Caco-2 (cell line): Measurements from ENCODE around the gene PHAX. TPM values are rescaled to one million over a fixed set of nuclear protein-coding genes. Genes with fewer than 3 reads are reported as not detected.
"Not testable (repeated sequence)": the region's sequence is repeated elsewhere in the genome, so short reads cannot be mapped to it uniquely, and the experiment has no call there.

Experiments used
- BruUV-seq: library from RNA; stranded (reverse); fragments of 400-500 nt; replicated peaks from 2 replicates; lab custom pipeline; 2021; lab: Mats Ljungman, UMichigan
- CTCF ChIA-PET: fragments of 300-600 bp; sonication (Branson Sonifier 250); formaldehyde crosslinking; loops from one replicate; lab custom pipeline; 2022; ENCODE audit warnings: antibody characterized with exemption; lab: Charles Lee
- POLR2A ChIA-PET: fragments of 300-600 bp; sonication (Branson Sonifier 250); formaldehyde crosslinking; loops from one replicate; lab custom pipeline; 2022; ENCODE audit warnings: antibody characterized with exemption; lab: Charles Lee
- DNase-seq, 2 experiments: peaks; one replicate each; pipeline versions ENCODE4 v3.0.0 to v3.0.0-alpha.2; 2020 to 2022
- H3K27me3 ChIP-seq: replicated peaks from 2 replicates; pipeline ENCODE4 v1.6.0; 2011; ENCODE audit warnings: low read length; ENCODE audit not compliant: control insufficient read depth, insufficient read depth
- H3K36me3 ChIP-seq: 2 replicates; pipeline ENCODE4 v1.5.1; 2011; ENCODE audit warnings: low read length; ENCODE audit not compliant: control insufficient read depth, insufficient read depth
- H3K4me1 ChIP-seq: fragments of 250-450 bp; sonication (Bioruptor Pico); 2 replicates; pipeline ENCODE4 v1.5.1; 2020; ENCODE audit warnings: mild to moderate bottlenecking
- H3K4me3 ChIP-seq: 2 replicates; pipeline ENCODE4 v1.5.1; 2011; ENCODE audit warnings: low read depth, mild to moderate bottlenecking, control low read depth, low read length
- H3K9me3 ChIP-seq: fragments of 250-450 bp; sonication (Bioruptor Pico); 2 replicates; pipeline ENCODE4 v1.5.1; 2020; ENCODE audit warnings: mild to moderate bottlenecking, moderate library complexity
- H3K27ac Mint-ChIP-seq: one replicate; pipeline ENCODE4 v1.8.0; 2022; ENCODE audit warnings: mixed read lengths; ENCODE audit not compliant: unreplicated experiment
- H3K27me3 Mint-ChIP-seq: one replicate; pipeline ENCODE4 v1.8.0; 2022; ENCODE audit warnings: mixed read lengths; ENCODE audit not compliant: insufficient read depth, unreplicated experiment
- H3K36me3 Mint-ChIP-seq: one replicate; pipeline ENCODE4 v1.8.0; 2022; ENCODE audit warnings: mild to moderate bottlenecking, mixed read lengths; ENCODE audit not compliant: insufficient read depth, unreplicated experiment
- H3K4me1 Mint-ChIP-seq: one replicate; pipeline ENCODE4 v1.8.0; 2022; ENCODE audit warnings: low read depth, mixed read lengths; ENCODE audit not compliant: unreplicated experiment
- H3K4me3 Mint-ChIP-seq: one replicate; pipeline ENCODE4 v1.8.0; 2022; ENCODE audit warnings: mild to moderate bottlenecking, moderate library complexity, mixed read lengths; ENCODE audit not compliant: unreplicated experiment
- H3K9me3 Mint-ChIP-seq: one replicate; pipeline ENCODE4 v1.8.0; 2022; ENCODE audit warnings: mixed read lengths; ENCODE audit not compliant: unreplicated experiment
- intact Hi-C: fragments of 100-400 bp; cut with micrococcal nuclease; formaldehyde crosslinking; loops from one replicate; pipeline ENCODE4 v1.10.0; 2022; ENCODE audit not compliant: unreplicated experiment
- total RNA-seq: library from RNA; stranded (reverse); gene quantifications from 2 replicates; pipeline ENCODE4 v1.2.3, GENCODE V29; 2022
- TF ChIP-seq, protein P1 (sequence below), 2 experiments: fragments of 200-600 bp in 1 of 2; IDR thresholded peaks; 1 replicate in 1 of 2; 2 replicates in 1 of 2; pipeline versions ENCODE4 v1.5.1 to v1.8.0; 2011 to 2022; ENCODE audit warnings: antibody characterized with exemption in 1 of 2, control low read depth in 1 of 2, inconsistent platforms in 1 of 2, low read depth in 1 of 2, low read length in 1 of 2, mild to moderate bottlenecking in 1 of 2, moderate library complexity in 1 of 2; ENCODE audit not compliant: insufficient read depth in 1 of 2, severe bottlenecking in 1 of 2, unreplicated experiment in 1 of 2

The PHAX gene
- total RNA-seq, 1 experiment from 2014 or later = 38.7 TPM

DNA sequence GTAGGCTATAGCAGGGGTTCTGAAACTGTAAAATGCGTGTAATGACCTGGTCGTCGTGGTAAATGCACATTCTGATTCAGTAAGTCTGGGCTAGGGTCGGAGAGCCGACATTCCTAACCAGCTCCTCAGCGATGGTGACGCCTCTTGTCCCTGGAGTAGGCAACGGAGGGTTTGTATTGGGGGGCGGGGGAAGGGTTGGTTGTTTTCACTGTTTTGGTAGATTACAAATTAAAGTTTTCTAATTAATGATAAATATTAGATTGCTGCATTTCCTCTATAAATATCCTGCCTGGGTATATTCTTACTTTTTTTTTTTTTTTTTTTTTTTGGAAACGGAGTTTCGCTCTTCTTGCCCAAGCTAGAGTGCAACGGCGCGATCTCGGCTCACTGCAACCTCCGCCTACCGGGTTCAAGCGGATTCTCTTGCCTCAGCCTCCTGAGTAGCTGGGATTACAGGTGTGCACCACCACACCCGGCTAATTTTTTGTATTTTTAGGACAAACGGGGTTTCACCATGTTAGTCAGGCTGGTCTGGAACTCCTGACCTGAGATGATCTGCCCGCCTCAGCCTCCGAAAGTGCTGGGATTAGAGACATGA, 5.2 kb upstream of the PHAX start:
- Mint-ChIP-seq H3K36me3 (peaks cover 48% of the 10 kb centered on the region), H3K4me1 (peaks cover 25% of the 10 kb centered on the region), H3K27ac (peak overlapping the region; percentile 91), H3K4me3 (peak overlapping the region; percentile 93), H3K27me3 (no peaks in the 10 kb centered on the region), H3K9me3 (no peaks in the 10 kb centered on the region)
- POLR2A ChIA-PET = interaction anchor here (0.6 to 1.9 kb wide), 6 partner anchors 33 to 1847 kb away, joined by 3 to 15 read pairs (median 4); no protein-coding TSS in a partner anchor
- intact Hi-C loops = loop anchor here (1.0 kb wide), 4 partner anchors 51 to 256 kb away; no protein-coding TSS in a partner anchor
- TF ChIP-seq, protein P1, sequence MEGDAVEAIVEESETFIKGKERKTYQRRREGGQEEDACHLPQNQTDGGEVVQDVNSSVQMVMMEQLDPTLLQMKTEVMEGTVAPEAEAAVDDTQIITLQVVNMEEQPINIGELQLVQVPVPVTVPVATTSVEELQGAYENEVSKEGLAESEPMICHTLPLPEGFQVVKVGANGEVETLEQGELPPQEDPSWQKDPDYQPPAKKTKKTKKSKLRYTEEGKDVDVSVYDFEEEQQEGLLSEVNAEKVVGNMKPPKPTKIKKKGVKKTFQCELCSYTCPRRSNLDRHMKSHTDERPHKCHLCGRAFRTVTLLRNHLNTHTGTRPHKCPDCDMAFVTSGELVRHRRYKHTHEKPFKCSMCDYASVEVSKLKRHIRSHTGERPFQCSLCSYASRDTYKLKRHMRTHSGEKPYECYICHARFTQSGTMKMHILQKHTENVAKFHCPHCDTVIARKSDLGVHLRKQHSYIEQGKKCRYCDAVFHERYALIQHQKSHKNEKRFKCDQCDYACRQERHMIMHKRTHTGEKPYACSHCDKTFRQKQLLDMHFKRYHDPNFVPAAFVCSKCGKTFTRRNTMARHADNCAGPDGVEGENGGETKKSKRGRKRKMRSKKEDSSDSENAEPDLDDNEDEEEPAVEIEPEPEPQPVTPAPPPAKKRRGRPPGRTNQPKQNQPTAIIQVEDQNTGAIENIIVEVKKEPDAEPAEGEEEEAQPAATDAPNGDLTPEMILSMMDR (IDR thresholded peaks at IDR 0.05; ENCODE audit: insufficient read depth in 1 of 2, low read depth in 1 of 2, low read length in 1 of 2, severe bottlenecking in 1 of 2, unreplicated experiment in 1 of 2) = no peak
- CTCF ChIA-PET = interaction anchor here (0.6 to 2.0 kb wide), 10 partner anchors 9 to 878 kb away, joined by 3 to 7 read pairs (median 4); partner anchors contain the start of gene LMNB1
- Histone ChIP-seq H3K36me3 (no peaks in the 10 kb centered on the region; the same call in 1 of the 2 replicates), H3K9me3 (no peaks in the 10 kb centered on the region), H3K4me3 (peak overlapping the region; percentile 66), H3K27me3 (no peaks in the 10 kb centered on the region), H3K4me1 (peaks cover 21% of the 10 kb centered on the region)
- BruUV-seq = no TSS peak
- DNase-seq = no peak

DNA sequence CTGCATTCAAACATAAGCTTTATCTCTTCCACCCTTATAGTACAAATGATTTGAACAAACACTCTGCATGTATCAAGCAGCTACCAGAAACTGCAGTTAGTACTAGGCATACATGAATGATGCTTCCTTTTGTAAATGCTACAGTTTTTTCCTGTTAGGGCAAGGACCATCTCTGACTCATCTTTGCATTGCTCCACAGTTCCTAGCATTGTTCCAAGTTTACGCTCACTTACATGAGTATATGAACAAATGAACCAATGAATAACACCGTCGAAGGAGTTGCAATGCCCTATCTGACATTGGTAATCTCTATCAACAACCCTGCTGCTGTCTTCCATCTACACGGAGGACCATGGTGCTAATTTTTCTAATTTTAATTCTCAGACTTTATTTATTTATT, 3.6 kb upstream of the PHAX start:
- Mint-ChIP-seq H3K27ac (no peak overlapping the region), H3K9me3 (no peaks in the 10 kb centered on the region), H3K4me1 (peaks cover 25% of the 10 kb centered on the region), H3K27me3 (no peaks in the 10 kb centered on the region), H3K36me3 (peaks cover 51% of the 10 kb centered on the region), H3K4me3 (peak overlapping the region; percentile 18)
- intact Hi-C loops = no loop called here
- BruUV-seq = no TSS peak
- ChIA-PET POLR2A (no interaction called here), CTCF (no interaction called here)
- H3K4me3 ChIP-seq = no peak overlapping the region
- peaks cover 21% of the 10 kb centered on the region for H3K4me1 ChIP-seq
- no peaks in the 10 kb centered on the region for H3K9me3 ChIP-seq
- no peaks in the 10 kb centered on the region for H3K27me3 ChIP-seq
- TF ChIP-seq, protein P1 (IDR thresholded peaks at IDR 0.05; ENCODE audit: insufficient read depth in 1 of 2, low read depth in 1 of 2, low read length in 1 of 2, severe bottlenecking in 1 of 2, unreplicated experiment in 1 of 2) = no peak
- H3K36me3 ChIP-seq = no peaks in the 10 kb centered on the region
- DNase-seq = no peak

DNA sequence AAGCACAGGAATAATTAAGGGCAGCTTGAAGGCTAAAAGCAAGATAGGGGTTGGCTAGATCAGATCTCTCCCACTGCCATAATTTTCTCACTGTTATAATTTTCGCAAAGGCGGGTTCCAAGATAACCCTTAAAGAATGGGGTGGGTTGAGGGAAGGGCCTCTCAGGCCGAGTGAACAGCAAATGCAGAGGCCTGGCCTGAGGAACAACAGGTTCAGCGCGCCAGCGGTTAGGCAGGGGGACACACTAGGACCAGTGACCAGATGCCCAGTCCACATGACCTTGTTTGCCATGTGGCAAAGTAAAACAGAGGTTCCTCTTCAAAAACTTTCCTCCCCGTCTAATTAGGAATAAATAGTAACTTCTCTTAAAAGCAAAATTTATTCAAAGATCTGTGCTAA, 1.2 kb upstream of the PHAX start:
- ChIA-PET POLR2A (interaction anchor here (0.7 kb wide), 1 partner anchor 19 kb away, joined by 3 read pairs; no protein-coding TSS in a partner anchor), CTCF (interaction anchor here (1.2 kb wide), 1 partner anchor 211 kb away, joined by 3 read pairs; no protein-coding TSS in a partner anchor)
- intact Hi-C loops = no loop called here
- no TSS peak for BruUV-seq
- H3K27ac Mint-ChIP-seq = peak overlapping the region; percentile 64
- Histone ChIP-seq H3K4me3 (no peak overlapping the region; the same call in 1 of the 2 replicates), H3K9me3 (no peaks in the 10 kb centered on the region), H3K4me1 (peaks cover 9% of the 10 kb centered on the region; the same call in 1 of the 2 replicates), H3K36me3 (no peaks in the 10 kb centered on the region; the same call in 1 of the 2 replicates), H3K27me3 (no peaks in the 10 kb centered on the region)
- no peak for DNase-seq
- peaks cover 46% of the 10 kb centered on the region for H3K36me3 Mint-ChIP-seq
- TF ChIP-seq, protein P1 (IDR thresholded peaks at IDR 0.05; ENCODE audit: insufficient read depth in 1 of 2, low read depth in 1 of 2, low read length in 1 of 2, severe bottlenecking in 1 of 2, unreplicated experiment in 1 of 2) = no peak
- no peaks in the 10 kb centered on the region for H3K27me3 Mint-ChIP-seq
- peaks cover 24% of the 10 kb centered on the region for H3K4me1 Mint-ChIP-seq
- H3K4me3 Mint-ChIP-seq = peak overlapping the region; percentile 72
- no peaks in the 10 kb centered on the region for H3K9me3 Mint-ChIP-seq

DNA sequence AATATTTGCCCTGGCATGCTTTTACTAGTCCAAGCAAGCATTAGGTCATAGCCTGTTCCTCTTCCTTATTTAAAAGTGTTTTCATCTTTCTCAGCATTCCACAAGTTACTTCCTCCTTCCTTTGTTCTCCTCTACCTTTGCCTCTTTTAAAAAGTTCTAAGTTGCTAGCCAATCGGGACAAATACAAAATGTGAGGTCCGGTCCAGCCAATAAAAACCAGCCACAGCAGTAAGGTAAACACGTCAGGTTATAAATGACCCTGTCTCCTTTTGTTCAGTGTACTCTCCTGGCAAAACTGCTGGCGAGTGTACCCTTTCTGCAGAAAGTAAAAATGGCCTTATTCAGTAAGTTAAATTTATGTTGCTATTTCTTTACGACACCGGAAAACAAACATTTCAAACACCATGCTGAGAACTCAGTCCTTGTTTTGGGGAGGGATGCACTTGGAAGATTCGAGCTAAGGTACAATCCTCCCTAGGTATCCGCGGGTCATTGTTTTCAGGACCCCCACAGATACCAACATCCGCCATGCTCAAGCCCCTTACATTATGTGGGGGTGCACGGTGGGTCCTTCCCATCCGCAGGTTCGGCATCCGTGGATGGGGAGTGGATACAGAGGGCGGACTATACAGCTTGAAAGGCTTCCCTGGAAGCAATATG, 646 bp upstream of the PHAX start:
- H3K9me3 Mint-ChIP-seq, H3K27me3 Mint-ChIP-seq, H3K9me3 ChIP-seq, H3K36me3 ChIP-seq, H3K27me3 ChIP-seq, H3K4me1 ChIP-seq: not testable (repeated sequence)
- H3K27ac Mint-ChIP-seq = peak overlapping the region; percentile 64
- peak; percentile 64 to 73 for DNase-seq
- peaks cover 23% of the 10 kb centered on the region for H3K4me1 Mint-ChIP-seq
- intact Hi-C loops = loop anchor here (1.0 kb wide), 2 partner anchors 49 to 177 kb away; partner anchors contain the start of gene LMNB1
- ChIA-PET CTCF (interaction anchor here (0.6 to 1.7 kb wide), 4 partner anchors 54 to 230 kb away, joined by 3 to 6 read pairs (median 3); partner anchors contain the start of gene LMNB1), POLR2A (interaction anchor here (0.7 kb wide), 1 partner anchor 19 kb away, joined by 3 read pairs; no protein-coding TSS in a partner anchor)
- peak overlapping the region; percentile 72 for H3K4me3 Mint-ChIP-seq
- H3K4me3 ChIP-seq = peak overlapping the region; percentile 100
- BruUV-seq = TSS peak; percentile 83
- peaks cover 46% of the 10 kb centered on the region for H3K36me3 Mint-ChIP-seq
